ENCODE measurements around the gene RGS16.
A peak's percentile ranks its signal among the peaks of the same experiment; 100 is the strongest.

RGS16 gene

DNA sequence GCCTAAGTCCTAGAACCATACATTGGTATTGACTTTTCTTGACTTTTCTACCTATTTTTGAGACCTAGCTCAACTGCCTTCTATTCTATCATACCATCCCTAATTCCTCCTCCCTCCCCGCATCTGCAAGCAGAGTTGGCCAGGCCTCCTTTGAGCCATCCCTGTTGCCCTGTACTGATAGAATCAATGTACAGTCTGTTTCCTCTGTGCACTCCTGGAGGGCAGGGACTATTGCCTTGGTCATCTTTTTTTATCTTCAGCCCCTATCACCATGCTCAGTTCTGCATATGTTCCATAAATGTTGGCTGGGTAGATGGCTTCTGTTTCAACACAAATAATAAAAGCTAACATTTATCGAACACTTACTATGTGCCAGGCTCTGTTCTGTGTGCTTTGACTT is 4.0 kb upstream of the RGS16 start:
- no peak for DNase-seq

DNA sequence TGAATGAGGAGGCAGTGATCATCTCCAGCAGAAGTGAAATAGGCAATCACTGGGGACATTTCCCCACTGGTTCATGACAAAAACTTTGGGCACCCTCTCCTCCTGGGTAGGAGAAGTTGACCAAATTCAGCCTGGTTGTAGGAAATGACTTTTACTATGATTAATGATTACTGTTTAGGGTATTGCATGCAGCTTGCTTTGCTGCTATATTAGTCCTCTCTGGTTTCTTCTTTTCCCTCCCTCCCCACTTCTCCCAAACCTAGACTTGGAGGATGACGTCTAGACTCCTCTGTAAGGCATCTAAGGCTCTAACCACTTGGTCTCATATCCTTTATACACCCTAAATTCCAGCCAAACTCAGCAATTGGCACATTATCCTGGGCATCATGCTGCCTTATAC is 3.4 kb upstream of the RGS16 start:
- no peak for DNase-seq

- DNase-seq, result no peak
Measured at GRCh38 chr1:182603646-182604174, 479 bp downstream of the RGS16 start.

DNA sequence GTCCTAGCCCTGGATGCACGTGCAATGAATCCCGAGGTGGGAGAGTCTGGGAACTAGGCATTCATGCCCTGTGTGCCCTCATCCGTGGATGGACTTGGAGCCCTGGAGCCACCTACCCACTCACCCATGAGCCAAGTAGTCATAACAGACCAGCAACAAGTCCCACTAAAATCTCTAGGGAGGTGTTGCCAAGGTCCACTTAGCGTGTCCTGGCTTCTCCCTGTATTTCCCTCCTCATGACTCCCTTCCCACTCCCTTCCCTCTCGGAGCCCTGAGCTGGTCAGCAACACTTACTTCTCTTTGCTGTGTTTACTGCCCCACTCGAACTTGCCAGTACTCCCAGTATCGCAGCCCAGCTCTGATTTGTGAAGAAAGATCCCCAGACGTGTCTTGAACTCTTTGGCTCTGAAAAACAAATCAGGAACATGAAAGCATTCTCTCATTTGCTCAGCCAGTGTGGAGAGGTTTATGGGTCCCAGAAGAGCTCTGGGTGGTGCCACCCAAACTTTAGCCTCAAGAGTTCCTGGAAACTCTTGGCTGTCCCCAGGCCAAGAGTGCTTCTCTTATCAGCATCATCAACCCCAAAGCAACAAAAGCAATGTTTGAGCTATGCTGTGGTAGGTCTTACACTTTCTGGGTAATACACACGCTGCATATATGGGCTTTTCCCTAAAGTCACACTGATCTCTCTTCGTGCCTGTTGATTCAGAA is 1.1 kb downstream of the RGS16 start:
- no peak for DNase-seq

DNA sequence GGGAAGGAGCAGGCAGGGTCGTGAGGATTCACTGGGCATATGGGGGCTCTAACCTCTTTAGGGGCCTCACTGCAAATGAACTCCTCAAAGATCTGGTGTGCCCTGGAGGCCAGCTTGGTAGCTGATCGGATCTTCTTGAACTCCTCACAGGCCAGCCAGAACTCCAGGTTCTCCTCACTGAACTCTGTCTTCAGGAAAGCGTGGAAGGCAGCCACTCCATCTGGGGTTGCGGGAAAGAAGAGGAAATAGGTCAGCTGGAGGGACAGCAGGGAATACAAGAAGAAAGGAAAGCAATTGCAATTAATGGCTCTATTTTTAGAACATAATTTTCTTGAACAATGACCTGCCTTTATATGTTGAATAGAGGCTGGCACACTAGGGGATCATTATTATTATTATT is 2.3 kb downstream of the RGS16 start:
- DNase-seq, result no peak

GRCh38 chr1:182601416-182601786 is 2.8 kb downstream of the RGS16 start:
- DNase-seq, result peak; percentile 71 to 72

GRCh38 chr1:182600745-182601415 is 3.3 kb downstream of the RGS16 start:
- DNase-seq, result no peak

DNA sequence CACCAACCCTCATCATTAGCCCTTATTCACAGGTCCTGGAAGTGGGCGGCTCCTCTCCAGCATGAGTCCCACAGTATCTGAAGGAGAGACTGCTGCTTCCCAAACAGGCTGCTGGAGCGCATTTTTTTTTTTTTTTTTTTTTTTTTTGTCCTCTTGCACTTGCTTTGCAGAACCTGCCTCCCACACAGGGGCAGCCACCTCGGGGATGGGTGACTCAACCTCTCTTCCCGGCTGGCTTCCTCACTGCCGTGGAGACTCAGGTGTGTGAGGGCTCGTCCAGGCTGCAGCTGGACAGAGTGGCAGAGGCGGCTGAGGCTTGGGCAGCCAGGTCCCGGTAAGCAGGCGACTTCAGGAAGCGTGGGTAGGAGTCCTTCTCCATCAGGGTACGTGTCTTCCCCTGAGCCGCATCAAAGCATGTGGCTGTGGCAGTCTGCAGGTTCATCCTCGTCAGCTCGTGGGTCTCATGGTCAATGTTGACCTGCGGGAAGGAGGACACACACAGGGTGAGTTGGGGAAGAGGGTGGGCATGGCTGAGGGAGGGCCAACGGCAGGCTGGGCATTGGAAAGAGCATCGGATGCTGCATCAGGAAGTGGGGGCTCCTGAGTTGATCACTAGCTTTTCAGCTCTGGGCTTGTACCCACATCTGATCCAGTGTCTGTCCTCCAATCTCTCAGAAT is 4.0 kb downstream of the RGS16 start:
- DNase-seq, result peak in 1 of 2 donors; percentile 34

DNA sequence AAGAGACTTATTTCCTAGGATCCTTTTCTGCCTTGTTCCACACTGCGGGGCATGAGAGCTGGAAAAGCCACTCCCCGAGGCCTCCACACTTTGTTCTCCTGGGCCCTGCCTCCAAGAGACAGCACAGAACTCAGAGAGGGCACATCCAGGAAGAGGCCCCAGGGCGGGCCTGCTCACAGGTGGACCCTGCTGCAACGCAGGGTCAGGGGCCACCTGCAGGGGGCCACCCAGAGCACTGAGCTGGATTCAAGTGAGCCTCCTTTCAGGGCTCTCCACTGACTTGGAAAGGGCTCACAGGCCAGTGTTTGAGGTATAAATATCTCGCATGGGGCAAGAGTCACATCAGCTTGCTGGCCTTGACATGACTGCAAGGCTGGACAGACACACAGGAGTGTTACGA is 4.8 kb downstream of the RGS16 start:
- DNase-seq, result no peak

DNA sequence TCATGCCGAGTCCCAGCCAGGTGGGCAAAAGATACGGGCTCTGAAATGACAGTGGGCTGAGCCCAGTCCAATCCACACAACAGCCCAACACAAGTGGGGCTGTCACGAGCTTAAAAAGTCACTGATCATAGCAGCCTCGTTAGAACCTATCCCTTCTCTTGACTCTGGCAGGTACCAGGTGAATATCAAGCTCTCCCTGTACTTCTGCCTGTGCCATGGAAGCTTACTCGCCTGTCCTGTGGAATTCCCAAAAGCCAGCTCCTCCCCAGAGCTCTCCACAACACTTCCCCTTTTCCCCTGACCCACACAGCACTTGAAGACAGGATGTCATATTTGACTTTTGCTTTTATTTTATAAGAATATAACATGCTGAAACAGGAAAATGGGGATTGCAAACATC is 5.9 kb downstream of the RGS16 start:
- DNase-seq, result peak in 1 of 2 donors; percentile 13

DNA sequence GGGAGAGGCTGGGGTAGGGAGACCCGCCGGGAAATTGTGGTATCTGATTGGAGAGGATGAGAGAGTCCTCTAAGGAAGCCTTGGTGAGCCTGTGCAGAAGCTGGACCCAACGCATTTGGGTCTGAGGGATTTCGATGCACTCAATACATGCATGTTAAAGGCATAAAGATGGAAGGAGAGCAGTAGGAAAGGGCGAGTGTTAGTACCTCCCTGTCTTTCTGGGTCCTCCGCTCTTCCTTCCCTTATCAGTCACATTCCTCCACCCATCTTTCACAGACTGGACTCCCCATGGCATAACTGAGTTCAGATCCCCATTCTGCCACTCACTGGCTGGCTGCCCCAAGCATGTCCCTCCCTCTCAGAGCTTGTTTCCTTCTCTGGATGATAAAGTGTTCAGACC is 7.3 kb downstream of the RGS16 start:
- no peak for DNase-seq

GRCh38 chr1:182595641-182596240 is 8.4 kb downstream of the RGS16 start:
- peak; percentile 68 to 72 for DNase-seq

GRCh38 chr1:182589931-182590330 is 14.3 kb downstream of the RGS16 start:
- no peak for DNase-seq

DNA sequence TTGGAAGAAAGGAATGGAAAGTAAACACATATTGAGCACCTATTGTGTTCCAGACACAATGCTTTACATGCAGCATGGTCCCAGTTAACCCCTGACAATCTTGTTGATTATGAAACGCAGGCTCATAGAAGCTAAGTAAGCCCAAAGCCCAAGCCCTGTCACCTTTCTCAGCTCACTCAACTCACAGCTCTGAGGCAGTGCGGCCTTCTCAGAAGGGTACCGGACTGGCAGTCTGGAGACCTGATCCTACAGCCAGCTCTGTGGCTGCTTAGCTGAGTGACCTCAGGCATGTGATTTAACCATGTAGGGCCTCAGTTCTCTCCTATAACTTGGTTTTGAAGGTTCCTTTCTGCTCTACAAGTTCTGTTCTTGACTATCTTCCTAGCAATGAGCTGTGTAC is 14.7 kb downstream of the RGS16 start:
- no peak for DNase-seq

DNA sequence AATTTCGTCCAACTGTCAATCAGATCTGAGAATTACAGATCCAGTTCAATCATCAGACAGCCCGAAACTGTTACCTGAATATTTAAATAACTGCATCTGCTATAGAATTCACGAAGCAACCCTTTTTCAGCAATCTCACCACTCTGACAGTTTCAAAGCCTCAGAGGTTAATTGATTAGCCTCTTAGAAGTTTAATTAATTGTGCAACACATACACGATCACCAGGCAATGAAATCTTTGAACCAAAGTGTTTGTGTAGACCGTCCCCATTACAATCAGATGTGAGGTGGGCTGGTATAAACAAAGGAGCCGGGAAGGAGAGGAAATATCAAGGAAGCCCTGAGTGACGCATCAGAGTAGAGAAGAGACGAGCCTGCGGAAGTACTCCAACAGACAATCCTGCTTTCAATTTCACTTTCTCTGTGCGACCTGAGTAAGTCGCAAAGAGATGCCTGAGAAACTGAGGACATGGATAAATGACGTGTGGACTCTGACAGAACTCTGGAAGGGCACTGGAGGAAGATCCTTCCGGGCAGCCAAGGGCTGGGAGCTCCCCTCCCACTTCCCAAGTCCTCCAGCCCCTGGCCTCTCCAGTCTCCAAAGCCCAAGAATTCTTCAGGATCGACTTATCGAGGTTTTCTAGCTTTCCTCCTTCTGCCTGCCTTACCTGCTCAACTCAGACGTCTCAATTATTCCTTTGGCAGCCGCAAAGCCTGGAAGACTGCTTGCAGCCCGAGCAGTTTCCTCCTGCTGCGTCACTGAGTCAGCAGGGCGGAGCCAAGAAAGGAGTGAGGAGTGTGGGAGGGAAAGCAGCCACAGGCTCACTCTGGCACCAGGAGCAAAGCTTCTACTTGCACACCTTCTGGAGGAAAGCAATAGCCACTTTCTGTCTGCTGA is 15.4 kb downstream of the RGS16 start, which contains the start of gene RNASEL:
Gene RNASEL (minus strand): TSS at position 757 of the 897 bp plus-strand sequence. CDS start 2,450 bp downstream, outside the sequence.
- DNase-seq, result peak; percentile 64 to 78

DNA sequence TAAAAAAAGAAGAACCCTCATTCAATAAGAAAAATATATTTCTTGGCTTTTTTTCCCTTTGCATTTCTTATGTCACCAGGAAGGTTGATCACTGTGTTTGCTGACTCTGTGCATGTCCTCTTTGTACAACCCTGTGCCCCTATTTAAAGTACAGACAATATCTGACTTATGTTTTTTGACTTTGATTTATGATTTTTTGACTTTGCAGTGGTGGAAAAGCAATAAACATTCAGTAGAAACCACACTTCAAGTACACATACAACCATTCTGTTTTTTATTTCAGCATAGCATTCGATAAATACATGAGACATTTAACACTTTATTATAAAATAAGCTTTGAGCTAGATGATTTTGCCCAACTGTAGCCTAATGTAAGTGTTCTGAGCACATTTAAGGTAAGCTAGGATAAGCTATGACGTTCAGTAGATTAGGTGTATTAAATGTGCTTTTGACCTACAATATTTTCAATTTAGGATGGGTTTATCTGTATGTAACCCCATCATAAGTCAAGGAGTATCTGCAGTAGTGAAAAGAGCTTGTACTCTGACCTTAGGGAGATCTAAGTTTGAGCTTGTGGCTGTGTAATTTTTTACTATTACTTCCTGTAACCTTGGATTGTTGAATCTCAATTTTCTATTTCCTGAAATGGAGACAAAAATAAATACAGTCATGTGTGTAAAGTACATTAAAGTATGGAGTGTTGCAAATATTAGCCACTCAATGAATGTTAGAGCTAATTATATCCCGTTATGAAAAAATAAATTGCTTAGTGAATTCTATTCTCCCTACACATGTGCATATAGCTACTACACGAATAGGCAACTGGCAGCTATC is 16.3 kb downstream of the RGS16 start:
- no peak for DNase-seq

DNA sequence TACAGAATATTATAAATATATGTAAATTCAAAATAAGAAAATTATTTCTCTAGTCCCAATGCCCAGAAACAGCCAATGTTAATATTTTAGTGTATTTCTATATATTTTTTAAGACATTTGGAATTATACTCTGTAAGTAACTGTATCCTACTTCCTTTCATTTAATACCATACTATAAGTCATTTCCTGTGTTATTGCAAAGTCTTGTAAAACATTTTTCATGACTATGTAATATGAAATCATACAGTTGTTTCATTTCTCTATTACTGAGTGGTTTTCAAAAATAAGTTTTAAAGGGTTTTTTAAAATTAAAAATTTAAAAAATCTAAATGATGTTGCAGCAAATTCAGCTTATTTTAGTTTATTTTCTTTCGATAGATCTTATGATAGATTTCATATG is 17.1 kb downstream of the RGS16 start:
- no peak for DNase-seq

DNA sequence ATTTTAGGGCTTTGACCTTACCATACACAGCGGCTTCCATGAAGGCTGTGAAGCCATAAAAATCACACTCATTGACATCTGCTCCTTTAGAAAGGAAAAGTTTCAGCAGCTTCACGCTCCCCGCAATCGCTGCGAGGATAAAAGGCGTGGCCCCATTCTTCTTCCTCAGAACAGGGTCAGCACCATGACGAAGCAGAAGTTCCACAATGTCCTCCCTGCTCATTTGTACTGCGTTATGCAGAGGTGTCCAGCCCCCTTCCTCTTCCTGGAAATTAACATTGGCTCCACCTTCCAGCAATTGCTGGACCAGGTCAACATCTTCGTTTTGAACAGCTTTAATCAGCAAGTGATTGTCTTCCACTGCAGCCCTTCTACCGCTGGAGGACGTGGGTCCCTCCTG is 17.8 kb downstream of the RGS16 start:
- DNase-seq, result no peak

DNA sequence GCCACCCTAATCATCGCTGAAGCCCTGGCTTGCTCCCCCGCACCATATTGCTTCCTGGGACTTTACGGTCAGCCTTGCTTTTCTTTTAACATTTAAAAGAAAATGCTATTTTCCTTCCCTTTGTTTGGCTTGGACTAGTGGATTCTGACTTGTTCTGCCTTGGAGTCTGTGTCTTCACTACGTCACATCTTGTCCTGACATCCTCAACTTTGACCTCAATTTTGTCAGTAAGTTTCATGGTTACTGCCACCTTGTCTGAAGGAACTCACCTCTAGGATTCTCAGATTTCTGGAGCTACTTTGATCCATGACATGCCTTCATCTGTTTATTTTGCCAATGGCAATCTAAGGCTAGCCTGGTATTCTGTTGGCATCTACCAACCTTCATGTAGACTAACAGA is 19.4 kb downstream of the RGS16 start:
- DNase-seq, result no peak

DNA sequence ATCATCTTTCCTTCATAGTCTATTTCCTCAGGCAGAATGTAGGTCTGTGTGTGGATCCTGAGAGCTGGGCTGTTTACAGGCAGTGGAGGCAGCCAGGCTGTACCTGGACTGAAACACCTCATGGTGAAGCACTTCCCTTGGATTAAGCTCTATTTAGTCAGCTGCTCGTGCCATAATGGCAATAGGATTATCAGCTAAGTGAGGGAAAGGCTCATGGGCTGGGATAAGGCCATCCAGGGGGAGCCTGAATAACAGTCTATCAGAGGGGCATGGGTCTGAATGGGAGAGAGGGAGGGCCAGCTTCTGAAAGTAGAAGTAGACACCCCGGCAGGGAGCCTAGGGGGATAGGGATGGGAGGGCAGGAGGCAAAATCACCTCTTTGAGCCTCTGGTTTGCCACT is 23.5 kb downstream of the RGS16 start:
- no peak for DNase-seq

DNA sequence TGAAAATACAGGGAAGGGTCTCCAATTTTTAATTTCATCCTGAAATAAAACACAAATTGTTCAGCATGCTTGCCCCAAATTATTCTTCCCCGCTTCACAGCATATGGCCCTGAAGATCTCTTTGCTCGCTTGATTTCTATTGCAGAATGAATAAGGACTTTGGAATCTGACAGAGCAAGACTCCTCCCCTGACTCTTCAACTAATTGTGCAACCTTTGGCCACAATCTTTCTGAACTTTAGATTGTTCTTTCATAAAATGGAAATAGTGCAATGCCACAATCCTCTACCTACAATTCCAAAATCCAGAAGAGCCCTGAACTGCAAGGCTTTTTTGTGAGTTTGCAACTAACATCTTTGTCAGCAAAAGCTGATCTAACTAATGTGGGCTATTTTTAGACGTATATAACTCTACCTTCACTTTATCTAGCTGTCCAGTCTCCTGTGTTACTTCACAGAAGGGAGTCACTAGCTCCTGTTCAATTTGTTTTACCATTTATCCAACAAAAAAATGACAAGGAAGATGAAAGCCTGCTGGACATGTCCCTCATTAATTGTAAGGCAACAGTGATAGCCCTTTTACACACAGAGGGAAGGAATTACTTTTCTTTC is 28.5 kb downstream of the RGS16 start:
- DNase-seq, result no peak
